ENCODE data around the gene WNT1. TPM values are rescaled to one million over a fixed set of nuclear protein-coding genes. Genes with fewer than 3 reads are reported as not detected.

Gene WNT1
- total RNA-seq, 4 donors from 2014 or later: not detected

- Histone ChIP-seq H3K4me1 (peaks cover 28 to 33% of the 10 kb centered on the region in 2 donors), H3K27ac (no peak overlapping the region), H3K27me3 (peaks cover 2% of the 10 kb centered on the region), H3K9me3 (no peaks in the 10 kb centered on the region), H3K36me3 (no peaks in the 10 kb centered on the region), H3K4me3 (replicated peaks in 1 of 3) (no peak overlapping the region)
- no peak for DNase-seq
- intact Hi-C loops (cut with DNase I): no loop called here
- no peak for TF ChIP-seq POLR2A (IDR thresholded peaks at IDR 0.05)
- TF ChIP-seq CTCF (IDR thresholded peaks at IDR 0.05): no peak
- 23 to 27% methylated on average over 25 to 31 of the region's 32 CpGs for WGBS, 2 donors
These were observed 16.3 kb downstream of the WNT1 start for GRCh38 chr12:48994224-48995085.

GRCh38 chr12:48995086-48995879, 17.2 kb downstream of the WNT1 start:
- no peak overlapping the region for H3K4me3 ChIP-seq (replicated peaks in 1 of 3)
- H3K27ac ChIP-seq: no peak overlapping the region
- DNase-seq: peak; percentile 87 to 89
- H3K4me1 ChIP-seq: peaks cover 31 to 38% of the 10 kb centered on the region in 2 donors
- WGBS, 2 donors: 5 to 6% methylated on average over 32 of the region's 32 CpGs
- H3K9me3 ChIP-seq: no peaks in the 10 kb centered on the region
- no peaks in the 10 kb centered on the region for H3K36me3 ChIP-seq
- H3K27me3 ChIP-seq: peaks cover 5% of the 10 kb centered on the region
- intact Hi-C loops (cut with DNase I): no loop called here
- no peak for TF ChIP-seq POLR2A (IDR thresholded peaks at IDR 0.05)
- TF ChIP-seq CTCF (IDR thresholded peaks at IDR 0.05): peak; percentile 70 to 90 (median 82)

- peak overlapping the region in 1 of 3 donors; percentile 36 for H3K4me3 ChIP-seq (replicated peaks in 1 of 3)
- intact Hi-C loops (cut with DNase I): no loop called here
- no peak overlapping the region for H3K27ac ChIP-seq
- peaks cover 4 to 6% of the 10 kb centered on the region in 2 donors for H3K36me3 ChIP-seq
- 7 to 10% methylated on average over 13 to 26 of the region's 71 CpGs for WGBS, 2 donors
- H3K27me3 ChIP-seq: peaks cover 5% of the 10 kb centered on the region
- peaks cover 31 to 38% of the 10 kb centered on the region in 2 donors for H3K4me1 ChIP-seq
- DNase-seq: peak; percentile 80
- TF ChIP-seq CTCF (IDR thresholded peaks at IDR 0.05) (peak; percentile 50 to 78 (median 58)), POLR2A (IDR thresholded peaks at IDR 0.05) (no peak)
- H3K9me3 ChIP-seq: no peaks in the 10 kb centered on the region
These were observed 18.9 kb downstream of the WNT1 start for GRCh38 chr12:48996794-48997718.

GRCh38 chr12:48997719-48998496, 19.8 kb downstream of the WNT1 start:
- peaks cover 5% of the 10 kb centered on the region for H3K27me3 ChIP-seq
- H3K4me3 ChIP-seq (replicated peaks in 1 of 3): peak overlapping the region in 1 of 3 donors; percentile 36
- DNase-seq: peak in 1 of 2 donors; percentile 31
- H3K36me3 ChIP-seq: peaks cover 13% of the 10 kb centered on the region in 2 donors
- no peak overlapping the region for H3K27ac ChIP-seq
- WGBS, 2 donors: 10% methylated on average over 3 of the region's 57 CpGs; no CpG with 5 or more reads in 1 of the 2 donors
- TF ChIP-seq CTCF (IDR thresholded peaks at IDR 0.05) (no peak), POLR2A (IDR thresholded peaks at IDR 0.05) (no peak)
- H3K4me1 ChIP-seq: peaks cover 31 to 38% of the 10 kb centered on the region in 2 donors
- intact Hi-C loops (cut with DNase I): no loop called here
- H3K9me3 ChIP-seq: no peaks in the 10 kb centered on the region
